Measurements from ENCODE around the gene TTC3. TPM values are rescaled to one million over a fixed set of nuclear protein-coding genes. Genes with fewer than 3 reads are reported as not detected.

TTC3 gene
- total and polyA plus RNA-seq, 2 of the 13 experiments (the other 11 are each of a cell fraction or from before 2014, with no cell fraction given) = 55.7 to 108 TPM

DNA sequence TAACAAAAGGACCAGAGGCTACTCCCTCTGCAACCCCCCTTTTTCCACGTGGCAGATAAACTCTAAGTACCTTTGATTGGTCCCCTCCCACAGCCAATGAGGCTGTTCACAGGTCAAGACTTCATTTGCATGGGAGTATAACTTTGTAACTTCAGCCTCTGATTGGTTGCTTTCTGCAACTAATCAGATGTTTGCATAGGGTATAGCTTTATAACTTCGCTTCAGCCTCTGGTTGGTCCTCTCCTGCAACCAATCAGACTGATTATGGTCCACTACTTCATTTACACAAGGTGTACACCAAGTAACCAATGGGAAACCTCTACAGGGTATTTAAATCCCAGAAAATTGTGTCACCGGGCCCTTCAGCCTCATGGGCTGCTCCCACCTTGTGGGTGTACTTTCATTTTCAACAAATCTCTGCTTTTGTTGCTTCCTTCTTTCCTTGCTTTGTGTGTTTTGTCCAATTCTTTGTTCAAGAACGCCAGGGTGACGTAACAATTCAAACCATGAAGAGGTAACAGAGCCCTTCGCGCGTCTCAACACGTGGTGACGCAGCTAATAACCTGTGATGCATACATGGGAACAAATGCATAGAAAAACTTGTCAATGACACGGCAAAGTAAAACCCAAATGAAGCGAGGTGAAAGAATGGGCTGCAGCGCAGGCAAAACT is 146.8 kb downstream of the TTC3 start (continued):
- TF ChIP-seq, protein P1, sequence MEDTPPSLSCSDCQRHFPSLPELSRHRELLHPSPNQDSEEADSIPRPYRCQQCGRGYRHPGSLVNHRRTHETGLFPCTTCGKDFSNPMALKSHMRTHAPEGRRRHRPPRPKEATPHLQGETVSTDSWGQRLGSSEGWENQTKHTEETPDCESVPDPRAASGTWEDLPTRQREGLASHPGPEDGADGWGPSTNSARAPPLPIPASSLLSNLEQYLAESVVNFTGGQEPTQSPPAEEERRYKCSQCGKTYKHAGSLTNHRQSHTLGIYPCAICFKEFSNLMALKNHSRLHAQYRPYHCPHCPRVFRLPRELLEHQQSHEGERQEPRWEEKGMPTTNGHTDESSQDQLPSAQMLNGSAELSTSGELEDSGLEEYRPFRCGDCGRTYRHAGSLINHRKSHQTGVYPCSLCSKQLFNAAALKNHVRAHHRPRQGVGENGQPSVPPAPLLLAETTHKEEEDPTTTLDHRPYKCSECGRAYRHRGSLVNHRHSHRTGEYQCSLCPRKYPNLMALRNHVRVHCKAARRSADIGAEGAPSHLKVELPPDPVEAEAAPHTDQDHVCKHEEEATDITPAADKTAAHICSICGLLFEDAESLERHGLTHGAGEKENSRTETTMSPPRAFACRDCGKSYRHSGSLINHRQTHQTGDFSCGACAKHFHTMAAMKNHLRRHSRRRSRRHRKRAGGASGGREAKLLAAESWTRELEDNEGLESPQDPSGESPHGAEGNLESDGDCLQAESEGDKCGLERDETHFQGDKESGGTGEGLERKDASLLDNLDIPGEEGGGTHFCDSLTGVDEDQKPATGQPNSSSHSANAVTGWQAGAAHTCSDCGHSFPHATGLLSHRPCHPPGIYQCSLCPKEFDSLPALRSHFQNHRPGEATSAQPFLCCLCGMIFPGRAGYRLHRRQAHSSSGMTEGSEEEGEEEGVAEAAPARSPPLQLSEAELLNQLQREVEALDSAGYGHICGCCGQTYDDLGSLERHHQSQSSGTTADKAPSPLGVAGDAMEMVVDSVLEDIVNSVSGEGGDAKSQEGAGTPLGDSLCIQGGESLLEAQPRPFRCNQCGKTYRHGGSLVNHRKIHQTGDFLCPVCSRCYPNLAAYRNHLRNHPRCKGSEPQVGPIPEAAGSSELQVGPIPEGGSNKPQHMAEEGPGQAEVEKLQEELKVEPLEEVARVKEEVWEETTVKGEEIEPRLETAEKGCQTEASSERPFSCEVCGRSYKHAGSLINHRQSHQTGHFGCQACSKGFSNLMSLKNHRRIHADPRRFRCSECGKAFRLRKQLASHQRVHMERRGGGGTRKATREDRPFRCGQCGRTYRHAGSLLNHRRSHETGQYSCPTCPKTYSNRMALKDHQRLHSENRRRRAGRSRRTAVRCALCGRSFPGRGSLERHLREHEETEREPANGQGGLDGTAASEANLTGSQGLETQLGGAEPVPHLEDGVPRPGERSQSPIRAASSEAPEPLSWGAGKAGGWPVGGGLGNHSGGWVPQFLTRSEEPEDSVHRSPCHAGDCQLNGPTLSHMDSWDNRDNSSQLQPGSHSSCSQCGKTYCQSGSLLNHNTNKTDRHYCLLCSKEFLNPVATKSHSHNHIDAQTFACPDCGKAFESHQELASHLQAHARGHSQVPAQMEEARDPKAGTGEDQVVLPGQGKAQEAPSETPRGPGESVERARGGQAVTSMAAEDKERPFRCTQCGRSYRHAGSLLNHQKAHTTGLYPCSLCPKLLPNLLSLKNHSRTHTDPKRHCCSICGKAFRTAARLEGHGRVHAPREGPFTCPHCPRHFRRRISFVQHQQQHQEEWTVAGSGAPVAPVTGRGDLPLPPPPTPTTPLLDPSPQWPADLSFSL (CRISPR knock-in tag; IDR thresholded peaks at IDR 0.05) = 0 out of 2 replicates have a peak, but pooled peaks have one; percentile 3
- TF ChIP-seq HOXA9 (CRISPR knock-in tag; IDR thresholded peaks at IDR 0.05; ENCODE audit: borderline replicate concordance) (0 out of 2 replicates have a peak, but pooled peaks have one; percentile 12), CREM (IDR thresholded peaks at IDR 0.05) (0 out of 2 replicates have a peak, but pooled peaks have one; percentile 32), CREM (CRISPR knock-in tag; IDR thresholded peaks at IDR 0.05) (no peak), ZNF160 (CRISPR knock-in tag; IDR thresholded peaks at IDR 0.05) (0 out of 2 replicates have a peak, but pooled peaks have one; percentile 25)
- TF ChIP-seq, protein P2, sequence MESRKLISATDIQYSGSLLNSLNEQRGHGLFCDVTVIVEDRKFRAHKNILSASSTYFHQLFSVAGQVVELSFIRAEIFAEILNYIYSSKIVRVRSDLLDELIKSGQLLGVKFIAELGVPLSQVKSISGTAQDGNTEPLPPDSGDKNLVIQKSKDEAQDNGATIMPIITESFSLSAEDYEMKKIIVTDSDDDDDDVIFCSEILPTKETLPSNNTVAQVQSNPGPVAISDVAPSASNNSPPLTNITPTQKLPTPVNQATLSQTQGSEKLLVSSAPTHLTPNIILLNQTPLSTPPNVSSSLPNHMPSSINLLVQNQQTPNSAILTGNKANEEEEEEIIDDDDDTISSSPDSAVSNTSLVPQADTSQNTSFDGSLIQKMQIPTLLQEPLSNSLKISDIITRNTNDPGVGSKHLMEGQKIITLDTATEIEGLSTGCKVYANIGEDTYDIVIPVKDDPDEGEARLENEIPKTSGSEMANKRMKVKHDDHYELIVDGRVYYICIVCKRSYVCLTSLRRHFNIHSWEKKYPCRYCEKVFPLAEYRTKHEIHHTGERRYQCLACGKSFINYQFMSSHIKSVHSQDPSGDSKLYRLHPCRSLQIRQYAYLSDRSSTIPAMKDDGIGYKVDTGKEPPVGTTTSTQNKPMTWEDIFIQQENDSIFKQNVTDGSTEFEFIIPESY (CRISPR knock-in tag; IDR thresholded peaks at IDR 0.05) = peak; percentile 41; the same call in 1 of the 2 replicates
- TF ChIP-seq, protein P3, sequence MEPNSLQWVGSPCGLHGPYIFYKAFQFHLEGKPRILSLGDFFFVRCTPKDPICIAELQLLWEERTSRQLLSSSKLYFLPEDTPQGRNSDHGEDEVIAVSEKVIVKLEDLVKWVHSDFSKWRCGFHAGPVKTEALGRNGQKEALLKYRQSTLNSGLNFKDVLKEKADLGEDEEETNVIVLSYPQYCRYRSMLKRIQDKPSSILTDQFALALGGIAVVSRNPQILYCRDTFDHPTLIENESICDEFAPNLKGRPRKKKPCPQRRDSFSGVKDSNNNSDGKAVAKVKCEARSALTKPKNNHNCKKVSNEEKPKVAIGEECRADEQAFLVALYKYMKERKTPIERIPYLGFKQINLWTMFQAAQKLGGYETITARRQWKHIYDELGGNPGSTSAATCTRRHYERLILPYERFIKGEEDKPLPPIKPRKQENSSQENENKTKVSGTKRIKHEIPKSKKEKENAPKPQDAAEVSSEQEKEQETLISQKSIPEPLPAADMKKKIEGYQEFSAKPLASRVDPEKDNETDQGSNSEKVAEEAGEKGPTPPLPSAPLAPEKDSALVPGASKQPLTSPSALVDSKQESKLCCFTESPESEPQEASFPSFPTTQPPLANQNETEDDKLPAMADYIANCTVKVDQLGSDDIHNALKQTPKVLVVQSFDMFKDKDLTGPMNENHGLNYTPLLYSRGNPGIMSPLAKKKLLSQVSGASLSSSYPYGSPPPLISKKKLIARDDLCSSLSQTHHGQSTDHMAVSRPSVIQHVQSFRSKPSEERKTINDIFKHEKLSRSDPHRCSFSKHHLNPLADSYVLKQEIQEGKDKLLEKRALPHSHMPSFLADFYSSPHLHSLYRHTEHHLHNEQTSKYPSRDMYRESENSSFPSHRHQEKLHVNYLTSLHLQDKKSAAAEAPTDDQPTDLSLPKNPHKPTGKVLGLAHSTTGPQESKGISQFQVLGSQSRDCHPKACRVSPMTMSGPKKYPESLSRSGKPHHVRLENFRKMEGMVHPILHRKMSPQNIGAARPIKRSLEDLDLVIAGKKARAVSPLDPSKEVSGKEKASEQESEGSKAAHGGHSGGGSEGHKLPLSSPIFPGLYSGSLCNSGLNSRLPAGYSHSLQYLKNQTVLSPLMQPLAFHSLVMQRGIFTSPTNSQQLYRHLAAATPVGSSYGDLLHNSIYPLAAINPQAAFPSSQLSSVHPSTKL (CRISPR knock-in tag; IDR thresholded peaks at IDR 0.05) = no peak

Measured in HepG2 (cell line).